T-cell (primary cell): Measurements from ENCODE around the gene SOX9. TPM values are rescaled to one million over a fixed set of nuclear protein-coding genes. Genes with fewer than 3 reads are reported as not detected.

Source experiments
- ATAC-seq, 4 experiments: fragments of 200-7000 bp in 3 of 4; fragments of 150-1000 bp in 1 of 4; cut with Tn5 transposase; replicated peaks in 1 of 4; 1 replicate in 3 of 4; 2 replicates in 1 of 4; pipeline ENCODE4 v1.10.0; 2021; ENCODE audit warnings: moderate library complexity in 3 of 4, mild to moderate bottlenecking in 2 of 4, moderate number of reproducible peaks in 1 of 4
- CTCF ChIA-PET, 2 donors: fragments of 300-600 bp; sonication (Branson Sonifier 250); formaldehyde crosslinking; loops; one replicate each; lab custom pipeline; 2022; ENCODE audit warnings: antibody characterized with exemption in 2 of 2; lab: Charles Lee
- POLR2A ChIA-PET, 2 donors: fragments of 300-600 bp; sonication (Branson Sonifier 250); formaldehyde crosslinking; loops; one replicate each; lab custom pipeline; 2022; ENCODE audit warnings: antibody characterized with exemption in 2 of 2; lab: Charles Lee
- DNase-seq, 35 experiments: peaks; one replicate each; pipeline versions ENCODE4 v3.0.0 to v3.0.0-alpha.2; 2013 to 2023
- H3K27ac ChIP-seq: one replicate; pipeline ENCODE4 v1.5.1; 2013; ENCODE audit warnings: low read length
- H3K27me3 ChIP-seq, 2 experiments: replicated peaks in 1 of 2; 1 replicate in 1 of 2; 2 replicates in 1 of 2; pipeline versions ENCODE4 v1.6.1 to v1.7.0; 2013; ENCODE audit warnings: low read length in 1 of 2, mixed read lengths in 1 of 2; ENCODE audit not compliant: control insufficient read depth in 2 of 2, insufficient read depth in 2 of 2; ENCODE audit errors: extremely low read depth in 1 of 2
- H3K36me3 ChIP-seq, 2 donors: 1 replicate in 1 of 2; 2 replicates in 1 of 2; pipeline versions ENCODE4 v1.6.1 to v1.7.0; 2013; ENCODE audit warnings: low read length in 1 of 2; ENCODE audit not compliant: control insufficient read depth in 2 of 2, insufficient read depth in 1 of 2; ENCODE audit errors: extremely low read depth in 1 of 2
- H3K4me1 ChIP-seq, 2 experiments: 1 replicate in 1 of 2; 2 replicates in 1 of 2; pipeline versions ENCODE4 v1.6.1 to v1.7.0; 2013; ENCODE audit warnings: low read length in 2 of 2, mixed read lengths in 1 of 2; ENCODE audit not compliant: insufficient read depth in 2 of 2, control insufficient read depth in 1 of 2; ENCODE audit errors: extremely low read depth in 1 of 2
- H3K4me3 ChIP-seq, 2 donors: 1 replicate in 1 of 2; 2 replicates in 1 of 2; pipeline versions ENCODE4 v1.5.1 to v1.7.0; 2013; ENCODE audit warnings: mild to moderate bottlenecking in 2 of 2, low read length in 1 of 2, moderate library complexity in 1 of 2; ENCODE audit not compliant: control insufficient read depth in 1 of 2; ENCODE audit errors: extremely low read depth in 1 of 2
- H3K9me3 ChIP-seq: 2 replicates; pipeline ENCODE4 v1.7.0; 2013
- H3K27ac Mint-ChIP-seq, 2 donors: one replicate each; pipeline ENCODE4 v1.8.0; 2020 to 2021; ENCODE audit warnings: mild to moderate bottlenecking in 2 of 2, mixed read lengths in 2 of 2
- H3K27me3 Mint-ChIP-seq, 2 donors: one replicate each; pipeline ENCODE4 v1.8.0; 2021 to 2022; ENCODE audit warnings: mixed read lengths in 2 of 2
- H3K36me3 Mint-ChIP-seq: one replicate; pipeline ENCODE4 v1.8.0; 2021; ENCODE audit warnings: mixed read lengths
- H3K4me1 Mint-ChIP-seq, 3 donors: one replicate each; pipeline ENCODE4 v1.8.0; 2020 to 2022; ENCODE audit warnings: mixed read lengths in 3 of 3, mild to moderate bottlenecking in 1 of 3
- H3K4me3 Mint-ChIP-seq, 3 donors: one replicate each; pipeline ENCODE4 v1.8.0; 2020 to 2022; ENCODE audit warnings: mild to moderate bottlenecking in 3 of 3, mixed read lengths in 3 of 3, moderate library complexity in 3 of 3
- H3K9me3 Mint-ChIP-seq, 3 donors: one replicate each; pipeline ENCODE4 v1.8.0; 2020 to 2022; ENCODE audit warnings: mixed read lengths in 3 of 3
- WGBS: methylation state at CpG from one replicate; pipeline ENCODE4 v1.1.5; 2013; ENCODE audit warnings: missing lambda C conversion rate; ENCODE audit not compliant: insufficient coverage; 5-methylcytosine and 5-hydroxymethylcytosine counted together
- total RNA-seq, 35 experiments: library from RNA in 6 of 35; stranded (reverse) in 6 of 35; fragments of 120-200 nt in 1 of 35; gene quantifications; one replicate each; pipeline versions ENCODE4 v1.2.1 to v1.2.4 and lab custom pipeline; 2013 to 2026

Gene SOX9
- total RNA-seq, 5 donors from 2014 or later (not counting 1 experiment from before 2014, with no cell fraction given): 0.13 to 0.35 (median 0.23) TPM; not detected in 2

GRCh38 chr17:72087876-72088275 lies 32.9 kb upstream of the SOX9 start:
- no CpG with 5 or more reads among the region's 1 CpG for WGBS
- no peak overlapping the region for H3K4me3 ChIP-seq

GRCh38 chr17:72089453-72089987 lies 31.3 kb upstream of the SOX9 start:
- Histone ChIP-seq H3K4me1 (no peaks in the 10 kb centered on the region), H3K9me3 (no peaks in the 10 kb centered on the region), H3K27ac (no peak overlapping the region), H3K27me3 (peaks cover 0 to 3% of the 10 kb centered on the region in 2 experiments), H3K36me3 (no peaks in the 10 kb centered on the region), H3K4me3 (no peak overlapping the region)
- WGBS: no CpG with 5 or more reads among the region's 7 CpGs
- ChIA-PET CTCF (no interaction called here), POLR2A (no interaction called here)
- H3K4me3 Mint-ChIP-seq: no peak overlapping the region
- H3K27ac Mint-ChIP-seq: no peak overlapping the region
- H3K4me1 Mint-ChIP-seq: no peaks in the 10 kb centered on the region
- no peak for DNase-seq
- H3K27me3 Mint-ChIP-seq: no peaks in the 10 kb centered on the region
- ATAC-seq: no peak
- peaks cover 0 to 6% (median 4%) of the 10 kb centered on the region in 3 donors for H3K9me3 Mint-ChIP-seq
- H3K36me3 Mint-ChIP-seq: no peaks in the 10 kb centered on the region

More at GRCh38 chr17:72087876-72088275, 32.9 kb upstream of the SOX9 start:
- Histone ChIP-seq H3K36me3 (no peaks in the 10 kb centered on the region), H3K9me3 (no peaks in the 10 kb centered on the region), H3K27me3 (peaks cover 0 to 3% of the 10 kb centered on the region in 2 experiments), H3K4me1 (no peaks in the 10 kb centered on the region), H3K27ac (no peak overlapping the region)
- CTCF ChIA-PET: no interaction called here
- H3K4me1 Mint-ChIP-seq: no peaks in the 10 kb centered on the region
- no peaks in the 10 kb centered on the region for H3K27me3 Mint-ChIP-seq
- H3K9me3 Mint-ChIP-seq: peaks cover 0 to 6% (median 0%) of the 10 kb centered on the region in 3 donors
- H3K27ac Mint-ChIP-seq: no peak overlapping the region
- POLR2A ChIA-PET: no interaction called here
- no peak for DNase-seq
- ATAC-seq: no peak
- no peaks in the 10 kb centered on the region for H3K36me3 Mint-ChIP-seq
- H3K4me3 Mint-ChIP-seq: no peak overlapping the region

GRCh38 chr17:72090108-72090507 lies 30.7 kb upstream of the SOX9 start:
- Histone ChIP-seq H3K27ac (no peak overlapping the region), H3K9me3 (no peaks in the 10 kb centered on the region), H3K4me1 (no peaks in the 10 kb centered on the region), H3K4me3 (no peak overlapping the region), H3K27me3 (peaks cover 0 to 3% of the 10 kb centered on the region in 2 experiments), H3K36me3 (no peaks in the 10 kb centered on the region)
- DNase-seq (no peak), ATAC-seq (no peak)
- H3K9me3 Mint-ChIP-seq: peaks cover 0 to 6% (median 4%) of the 10 kb centered on the region in 3 donors
- peaks cover 0 to under 1% of the 10 kb centered on the region in 2 donors for H3K27me3 Mint-ChIP-seq
- H3K27ac Mint-ChIP-seq: no peak overlapping the region
- ChIA-PET CTCF (no interaction called here), POLR2A (no interaction called here)
- no peak overlapping the region for H3K4me3 Mint-ChIP-seq
- WGBS: no CpG with 5 or more reads among the region's 1 CpG
- H3K4me1 Mint-ChIP-seq: no peaks in the 10 kb centered on the region
- H3K36me3 Mint-ChIP-seq: no peaks in the 10 kb centered on the region

GRCh38 chr17:72092710-72093322 lies 28.0 kb upstream of the SOX9 start:
- no peak overlapping the region for H3K27ac Mint-ChIP-seq
- H3K4me3 ChIP-seq: no peak overlapping the region
- ChIA-PET CTCF (no interaction called here), POLR2A (no interaction called here)
- H3K4me3 Mint-ChIP-seq: no peak overlapping the region
- WGBS: no CpG with 5 or more reads among the region's 1 CpG
- ATAC-seq (no peak), DNase-seq (no peak)
- no peaks in the 10 kb centered on the region for H3K27me3 ChIP-seq
- no peaks in the 10 kb centered on the region for H3K4me1 Mint-ChIP-seq
- no peaks in the 10 kb centered on the region for H3K36me3 Mint-ChIP-seq
- no peaks in the 10 kb centered on the region for H3K4me1 ChIP-seq
- no peaks in the 10 kb centered on the region for H3K9me3 ChIP-seq
- H3K27ac ChIP-seq: no peak overlapping the region
- H3K27me3 Mint-ChIP-seq: peaks cover 2 to 3% of the 10 kb centered on the region in 2 donors
- H3K36me3 ChIP-seq: no peaks in the 10 kb centered on the region
- H3K9me3 Mint-ChIP-seq: peaks cover 3 to 13% (median 11%) of the 10 kb centered on the region in 3 donors

- WGBS: 75% methylated on average over 1 of the region's 3 CpGs
- H3K27ac Mint-ChIP-seq: no peak overlapping the region
- Histone ChIP-seq H3K27me3 (no peaks in the 10 kb centered on the region), H3K36me3 (no peaks in the 10 kb centered on the region), H3K4me1 (no peaks in the 10 kb centered on the region), H3K27ac (no peak overlapping the region), H3K9me3 (no peaks in the 10 kb centered on the region), H3K4me3 (no peak overlapping the region)
- POLR2A ChIA-PET: no interaction called here
- H3K36me3 Mint-ChIP-seq: no peaks in the 10 kb centered on the region
- CTCF ChIA-PET: no interaction called here
- peaks cover 6 to 20% (median 16%) of the 10 kb centered on the region in 3 donors for H3K9me3 Mint-ChIP-seq
- peaks cover 2 to 3% of the 10 kb centered on the region in 2 donors for H3K27me3 Mint-ChIP-seq
- no peaks in the 10 kb centered on the region for H3K4me1 Mint-ChIP-seq
- H3K4me3 Mint-ChIP-seq: no peak overlapping the region
- ATAC-seq (no peak), DNase-seq (no peak)
Measured at GRCh38 chr17:72093707-72094106, 27.1 kb upstream of the SOX9 start.

- DNase-seq: no peak
- H3K27ac ChIP-seq: no peak overlapping the region
- peaks cover 2 to 3% of the 10 kb centered on the region in 2 donors for H3K27me3 Mint-ChIP-seq
Measured at GRCh38 chr17:72095316-72095715, 25.5 kb upstream of the SOX9 start.

More at GRCh38 chr17:72095316-72095715, 25.5 kb upstream of the SOX9 start:
- H3K36me3 ChIP-seq: no peaks in the 10 kb centered on the region
- ATAC-seq: no peak
- peaks cover 6 to 20% (median 16%) of the 10 kb centered on the region in 3 donors for H3K9me3 Mint-ChIP-seq
- no peak overlapping the region for H3K27ac Mint-ChIP-seq
- H3K4me1 Mint-ChIP-seq: no peaks in the 10 kb centered on the region
- H3K4me1 ChIP-seq: no peaks in the 10 kb centered on the region
- H3K4me3 Mint-ChIP-seq: no peak overlapping the region
- no peak overlapping the region for H3K4me3 ChIP-seq
- CTCF ChIA-PET: no interaction called here
- POLR2A ChIA-PET: no interaction called here
- H3K27me3 ChIP-seq: no peaks in the 10 kb centered on the region
- H3K9me3 ChIP-seq: no peaks in the 10 kb centered on the region
- H3K36me3 Mint-ChIP-seq: no peaks in the 10 kb centered on the region
- 53% methylated on average over 2 of the region's 4 CpGs for WGBS
